Measurements from ENCODE around the gene CREBRF. TPM values are rescaled to one million over a fixed set of nuclear protein-coding genes. Genes with fewer than 3 reads are reported as not detected.

Gene CREBRF
- total RNA-seq, 4 donors from 2014 or later = 24.3 to 40.6 (median 32.3) TPM

GRCh38 chr5:173056783-173057061 is 570 bp downstream of the CREBRF start:
- Histone ChIP-seq H3K4me1 (peaks cover 6 to 40% (median 21%) of the 10 kb centered on the region in 4 donors), H3K27me3 (no peaks in the 10 kb centered on the region), H3K27ac (peak overlapping the region; percentile 92 to 100 (median 99)), H3K9me3 (no peaks in the 10 kb centered on the region), H3K36me3 (no peaks in the 10 kb centered on the region), H3K4me3 (peak overlapping the region; percentile 82 to 99 (median 94))
- 0% methylated on average over 27 of the region's 27 CpGs; no CpG with 5 or more reads in 1 of the 2 donors for WGBS, 2 donors (ENCODE audit: low coverage in 1 of 2)
- in situ Hi-C loops (cut with MboI; ENCODE audit: low pct_ligation_motif_present in 1 of 4, low pct_unique_long_range_greater_than_20kb in 1 of 4, low sequenced_read_pairs in 3 of 4) = no loop called here
- no peak for DNase-seq
- TF ChIP-seq POLR2A (IDR thresholded peaks at IDR 0.05) = no peak
- no peak for TF ChIP-seq CTCF (IDR thresholded peaks at IDR 0.05)
- TF ChIP-seq POLR2AphosphoS5 (IDR thresholded peaks at IDR 0.05) = no peak
- TF ChIP-seq EP300 (IDR thresholded peaks at IDR 0.05; ENCODE audit: low read depth) = no peak
- intact Hi-C loops (cut with DNase I; ENCODE audit: low total_unique reads) = loop anchor here (5.0 kb wide), 1 partner anchor 74 kb away; the partner anchor contains the start of gene ATP6V0E1

- Histone ChIP-seq H3K36me3 (no peaks in the 10 kb centered on the region), H3K4me1 (peaks cover 6 to 46% (median 22%) of the 10 kb centered on the region in 4 donors), H3K9me3 (no peaks in the 10 kb centered on the region), H3K27ac (peak overlapping the region; percentile 92 to 100 (median 99)), H3K4me3 (peak overlapping the region; percentile 82 to 99 (median 94)), H3K27me3 (no peaks in the 10 kb centered on the region)
- peak; percentile 99 for DNase-seq
- intact Hi-C loops (cut with DNase I; ENCODE audit: low total_unique reads) = loop anchor here (5.0 kb wide), 1 partner anchor 75 kb away; the partner anchor contains the start of gene ATP6V0E1
- in situ Hi-C loops (cut with MboI; ENCODE audit: low pct_ligation_motif_present in 1 of 4, low pct_unique_long_range_greater_than_20kb in 1 of 4, low sequenced_read_pairs in 3 of 4) = no loop called here
- 0 to 1% methylated on average over 4 to 25 of the region's 38 CpGs for WGBS, 2 donors (ENCODE audit: low coverage in 1 of 2)
- TF ChIP-seq CTCF (IDR thresholded peaks at IDR 0.05) = peak; percentile 8 to 54 (median 13)
- no peak for TF ChIP-seq EP300 (IDR thresholded peaks at IDR 0.05; ENCODE audit: low read depth)
- TF ChIP-seq POLR2A (IDR thresholded peaks at IDR 0.05) = peak; percentile 49
- peak; percentile 5 to 59 (median 41) for TF ChIP-seq POLR2AphosphoS5 (IDR thresholded peaks at IDR 0.05)
Measured at GRCh38 chr5:173057062-173057924, 1.1 kb downstream of the CREBRF start.

GRCh38 chr5:173062141-173062540 is 6.0 kb downstream of the CREBRF start:
- Histone ChIP-seq H3K9me3 (no peaks in the 10 kb centered on the region), H3K4me3 (no peak overlapping the region), H3K36me3 (no peaks in the 10 kb centered on the region), H3K27ac (no peak overlapping the region), H3K4me1 (peaks cover 15 to 56% (median 18%) of the 10 kb centered on the region in 4 donors), H3K27me3 (no peaks in the 10 kb centered on the region)
- intact Hi-C loops (cut with DNase I; ENCODE audit: low total_unique reads) = no loop called here
- in situ Hi-C loops (cut with MboI; ENCODE audit: low pct_ligation_motif_present in 1 of 4, low pct_unique_long_range_greater_than_20kb in 1 of 4, low sequenced_read_pairs in 3 of 4) = no loop called here
- no peak for DNase-seq
- 62 to 70% methylated on average over 4 of the region's 4 CpGs for WGBS, 2 donors (ENCODE audit: low coverage in 1 of 2)
- TF ChIP-seq EP300 (IDR thresholded peaks at IDR 0.05; ENCODE audit: low read depth) (no peak), CTCF (IDR thresholded peaks at IDR 0.05) (no peak), POLR2AphosphoS5 (IDR thresholded peaks at IDR 0.05) (no peak), POLR2A (IDR thresholded peaks at IDR 0.05) (no peak)

GRCh38 chr5:173065155-173065554 is 9.0 kb downstream of the CREBRF start:
- intact Hi-C loops (cut with DNase I; ENCODE audit: low total_unique reads) = no loop called here
- TF ChIP-seq EP300 (IDR thresholded peaks at IDR 0.05; ENCODE audit: low read depth) = no peak
- no peak overlapping the region for H3K4me3 ChIP-seq
- no peaks in the 10 kb centered on the region for H3K27me3 ChIP-seq
- no peaks in the 10 kb centered on the region for H3K9me3 ChIP-seq
- no peak overlapping the region for H3K27ac ChIP-seq
- no peak for DNase-seq
- in situ Hi-C loops (cut with MboI; ENCODE audit: low pct_ligation_motif_present in 1 of 4, low pct_unique_long_range_greater_than_20kb in 1 of 4, low sequenced_read_pairs in 3 of 4) = no loop called here
- H3K36me3 ChIP-seq = no peaks in the 10 kb centered on the region
- peaks cover 6 to 36% (median 8%) of the 10 kb centered on the region in 4 donors for H3K4me1 ChIP-seq
